Ramos (cell line): ENCODE measurements around the gene CLDN22.

Experiments used
- in situ Hi-C: fragments of 300-500 bp; cut with MboI; formaldehyde crosslinking; loops from one replicate; pipeline ENCODE4 v1.14.3; 2022; ENCODE audit warnings: low sequenced_read_pairs; ENCODE audit not compliant: unreplicated experiment

The CLDN22 gene

GRCh38 chr4:183320211-183321059 is at the start of gene CLDN22:
Gene CLDN22, minus strand, starts transcription at chr4:183320276. Its CDS starts 58 bp downstream, at chr4:183320218.
- in situ Hi-C loops = no loop called here

DNA sequence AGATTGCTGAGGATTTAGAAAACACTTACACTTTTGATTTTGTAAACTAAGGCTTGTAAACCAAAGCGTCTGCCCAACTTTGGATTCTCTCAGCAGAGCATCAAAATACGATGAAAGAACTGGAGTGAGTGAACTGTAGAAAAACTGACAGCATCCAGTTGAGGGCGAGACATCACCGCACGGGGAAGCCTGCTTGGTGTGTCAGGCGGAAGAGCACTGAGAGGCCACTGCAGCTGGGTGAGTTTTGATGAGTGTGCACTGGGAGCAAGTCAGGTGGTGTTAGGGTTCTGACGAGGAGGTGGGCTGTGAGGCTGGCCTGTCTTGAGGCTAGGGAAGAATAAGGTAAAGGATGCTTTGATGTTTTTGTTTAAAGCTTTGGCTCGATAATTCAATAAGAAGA is 49.0 kb upstream of the CLDN22 start:
- in situ Hi-C loops = no loop called here

DNA sequence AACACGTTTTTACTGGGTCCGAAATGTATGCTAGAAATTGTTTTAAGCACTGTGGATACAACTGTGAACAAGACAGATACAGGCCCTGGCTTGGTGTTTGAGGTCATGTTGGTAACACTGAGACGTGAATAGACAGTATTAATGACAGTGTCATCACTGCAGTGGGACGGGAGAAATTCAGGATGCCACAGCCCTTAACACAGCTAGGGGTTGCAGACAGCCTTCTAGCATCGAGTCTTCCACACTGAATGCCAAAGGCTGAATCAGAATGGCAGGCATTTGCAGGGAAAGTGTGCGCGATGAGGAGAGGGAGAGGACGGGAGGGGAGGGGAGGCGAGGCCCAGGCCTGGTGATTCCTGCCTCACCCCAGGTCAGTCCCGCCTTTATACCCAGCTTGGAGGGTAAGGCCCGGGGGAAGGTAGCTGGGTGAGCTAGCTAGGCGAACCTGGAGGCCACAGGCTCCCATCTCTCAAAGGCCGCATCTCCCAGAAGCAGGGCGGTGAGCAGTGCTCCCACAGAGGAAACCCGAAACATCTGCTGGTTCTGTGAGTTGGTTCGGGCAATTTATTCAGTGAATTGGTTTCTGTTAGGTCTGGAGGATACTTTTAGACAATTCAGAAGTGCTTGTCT is 46.2 kb upstream of the CLDN22 start:
- in situ Hi-C loops = no loop called here

GRCh38 chr4:183364025-183364424 is 43.9 kb upstream of the CLDN22 start:
- in situ Hi-C loops = no loop called here

DNA sequence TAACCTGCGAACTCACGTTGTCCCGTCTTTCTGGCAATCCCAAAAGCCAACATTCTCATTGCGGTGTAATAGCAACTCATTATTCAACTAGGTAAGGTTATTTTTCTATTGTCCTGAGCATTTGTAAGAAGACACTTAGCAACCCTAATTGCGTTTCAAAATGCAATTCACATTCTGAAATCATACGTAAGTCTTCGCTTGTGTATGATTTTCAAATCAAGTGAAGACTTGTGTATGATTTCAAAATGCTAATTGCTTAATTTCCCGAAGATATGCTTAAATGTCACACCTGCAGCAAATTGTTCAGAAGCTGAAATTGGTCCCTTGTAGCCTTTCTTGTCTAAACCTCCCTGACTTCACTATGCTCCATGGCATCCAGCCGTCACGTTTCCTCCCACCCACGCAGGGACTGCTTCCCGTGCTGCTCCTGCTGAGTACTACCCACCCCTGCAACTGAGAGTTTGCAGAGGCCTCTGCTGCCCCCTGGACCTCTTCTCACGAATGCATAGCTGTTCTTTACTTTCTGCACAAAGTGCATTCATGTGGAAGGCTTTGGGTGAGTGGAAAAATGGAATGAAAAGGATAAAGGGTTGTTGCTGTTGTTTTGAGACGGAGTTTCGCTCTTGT is 43.0 kb upstream of the CLDN22 start:
- in situ Hi-C loops = no loop called here

DNA sequence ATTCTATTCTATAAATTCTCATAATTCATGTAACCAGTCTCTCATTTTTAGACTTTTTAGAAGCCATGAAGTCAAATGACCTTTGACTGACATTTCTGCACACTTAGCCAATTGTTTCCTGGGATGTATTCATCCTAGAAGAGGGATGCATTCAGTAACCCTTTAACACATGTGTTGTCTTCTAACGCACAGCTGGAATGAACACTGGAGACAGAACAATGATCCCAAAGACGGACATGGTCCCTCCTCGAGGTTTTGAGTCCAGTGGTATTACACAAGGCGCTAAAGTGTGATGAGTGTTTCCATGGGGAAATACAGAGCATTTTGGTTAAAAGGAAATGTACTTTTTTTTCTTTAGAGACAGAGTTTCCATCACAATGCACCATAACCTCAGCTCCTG is 42.0 kb upstream of the CLDN22 start:
- in situ Hi-C loops = no loop called here

GRCh38 chr4:183360161-183360919 is 40.3 kb upstream of the CLDN22 start:
- in situ Hi-C loops = no loop called here

- in situ Hi-C loops = no loop called here
These were observed 38.2 kb upstream of the CLDN22 start for GRCh38 chr4:183358215-183358755.

DNA sequence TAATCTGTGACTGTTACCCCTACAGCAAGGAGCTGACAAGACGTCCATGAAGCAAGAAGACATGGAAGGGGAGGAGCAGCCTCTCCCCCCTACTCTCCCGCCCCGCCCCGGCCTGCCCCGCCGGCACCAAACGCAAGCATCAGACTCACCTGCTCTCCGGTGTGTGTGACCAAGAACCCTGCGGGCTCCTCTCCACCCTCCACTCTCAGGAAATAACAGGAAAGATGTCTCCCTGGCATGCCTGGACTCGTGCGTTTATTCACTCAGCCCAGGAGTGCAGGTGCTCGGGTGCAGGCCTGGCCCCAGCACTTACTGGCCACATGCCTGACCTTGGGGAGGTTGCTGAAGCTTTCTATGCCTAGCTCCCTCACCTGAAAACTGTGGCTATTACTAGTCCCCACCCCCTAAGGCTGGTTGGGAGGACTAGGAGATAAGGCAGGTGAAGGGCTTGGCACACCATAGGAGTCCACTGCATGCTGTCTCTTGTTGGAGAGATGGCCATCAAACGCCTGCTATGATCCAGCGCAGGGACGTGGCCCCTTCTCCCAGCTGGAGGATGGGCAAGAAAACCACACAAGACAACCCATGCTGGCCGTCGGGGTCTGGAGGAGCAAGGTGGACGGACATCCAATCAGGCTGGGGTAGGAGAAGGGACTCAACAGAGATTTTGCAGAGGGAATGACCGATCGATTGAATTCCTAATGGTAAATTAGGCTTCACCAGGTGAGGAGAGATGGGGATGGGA is 37.0 kb upstream of the CLDN22 start:
- in situ Hi-C loops = no loop called here

- in situ Hi-C loops = no loop called here
These were observed 36.2 kb upstream of the CLDN22 start for GRCh38 chr4:183356173-183356830.

DNA sequence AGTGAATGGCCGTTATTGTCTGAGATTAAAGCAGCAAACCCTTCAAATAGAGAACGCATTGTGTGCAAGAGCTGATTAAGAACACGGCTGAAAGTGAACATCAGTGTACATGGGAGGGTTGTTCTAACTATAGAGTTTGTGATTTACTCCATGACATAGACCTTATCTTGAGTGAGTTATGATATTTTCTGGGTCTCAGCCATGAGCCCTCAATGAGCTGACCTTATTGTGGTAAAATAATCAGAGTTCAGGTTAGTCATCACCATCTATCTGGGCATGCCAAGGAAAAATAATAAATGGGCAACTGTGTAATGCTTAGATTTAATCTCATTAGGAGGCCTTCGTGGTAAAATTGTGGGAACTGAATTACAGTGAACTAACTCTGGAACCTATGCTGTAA is 35.3 kb upstream of the CLDN22 start:
- in situ Hi-C loops = no loop called here

- in situ Hi-C loops = no loop called here
These were observed 34.1 kb upstream of the CLDN22 start for GRCh38 chr4:183354219-183354618.

DNA sequence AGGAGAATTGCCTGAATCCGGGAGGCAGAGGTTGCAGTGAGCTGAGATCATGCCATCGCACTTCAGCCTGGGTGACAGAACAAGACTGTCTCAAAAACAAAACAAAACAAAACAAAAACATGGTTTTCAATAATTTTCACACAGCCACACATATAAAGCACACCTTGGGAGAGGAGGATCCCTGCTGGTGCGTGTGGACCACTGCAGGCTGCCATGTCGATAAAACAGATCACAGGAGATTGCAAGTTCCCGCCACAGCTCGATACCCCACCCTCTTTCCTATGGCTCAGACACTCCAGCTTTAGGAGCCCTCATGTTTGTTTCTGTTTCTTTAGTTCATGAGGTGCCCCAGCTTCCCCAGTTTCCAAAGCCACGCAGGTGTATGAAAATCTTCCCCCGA is 33.5 kb upstream of the CLDN22 start:
- in situ Hi-C loops = no loop called here

DNA sequence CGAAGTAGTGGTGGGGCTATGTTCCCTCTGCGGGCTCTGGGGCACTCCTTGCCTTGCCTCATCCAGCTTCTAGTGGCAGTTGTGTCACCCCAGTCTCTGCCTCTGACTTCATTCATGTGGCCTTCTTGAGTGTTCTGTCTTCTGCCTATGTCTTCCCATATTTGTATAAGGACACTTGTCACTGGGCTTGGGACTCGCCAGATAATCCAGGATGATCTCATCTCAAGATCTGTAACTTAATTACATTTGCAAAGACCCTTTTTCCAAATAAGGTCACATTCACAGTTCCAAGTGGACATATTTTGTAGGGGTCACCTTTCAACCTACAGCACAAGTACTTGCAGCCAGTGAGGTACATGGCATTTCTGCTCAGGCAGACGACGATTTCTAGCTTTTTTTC is 32.5 kb upstream of the CLDN22 start:
- in situ Hi-C loops = no loop called here

GRCh38 chr4:183350317-183351071 is 30.4 kb upstream of the CLDN22 start:
- in situ Hi-C loops = no loop called here

- in situ Hi-C loops = no loop called here
These were observed 29.6 kb upstream of the CLDN22 start for GRCh38 chr4:183349673-183350072.

DNA sequence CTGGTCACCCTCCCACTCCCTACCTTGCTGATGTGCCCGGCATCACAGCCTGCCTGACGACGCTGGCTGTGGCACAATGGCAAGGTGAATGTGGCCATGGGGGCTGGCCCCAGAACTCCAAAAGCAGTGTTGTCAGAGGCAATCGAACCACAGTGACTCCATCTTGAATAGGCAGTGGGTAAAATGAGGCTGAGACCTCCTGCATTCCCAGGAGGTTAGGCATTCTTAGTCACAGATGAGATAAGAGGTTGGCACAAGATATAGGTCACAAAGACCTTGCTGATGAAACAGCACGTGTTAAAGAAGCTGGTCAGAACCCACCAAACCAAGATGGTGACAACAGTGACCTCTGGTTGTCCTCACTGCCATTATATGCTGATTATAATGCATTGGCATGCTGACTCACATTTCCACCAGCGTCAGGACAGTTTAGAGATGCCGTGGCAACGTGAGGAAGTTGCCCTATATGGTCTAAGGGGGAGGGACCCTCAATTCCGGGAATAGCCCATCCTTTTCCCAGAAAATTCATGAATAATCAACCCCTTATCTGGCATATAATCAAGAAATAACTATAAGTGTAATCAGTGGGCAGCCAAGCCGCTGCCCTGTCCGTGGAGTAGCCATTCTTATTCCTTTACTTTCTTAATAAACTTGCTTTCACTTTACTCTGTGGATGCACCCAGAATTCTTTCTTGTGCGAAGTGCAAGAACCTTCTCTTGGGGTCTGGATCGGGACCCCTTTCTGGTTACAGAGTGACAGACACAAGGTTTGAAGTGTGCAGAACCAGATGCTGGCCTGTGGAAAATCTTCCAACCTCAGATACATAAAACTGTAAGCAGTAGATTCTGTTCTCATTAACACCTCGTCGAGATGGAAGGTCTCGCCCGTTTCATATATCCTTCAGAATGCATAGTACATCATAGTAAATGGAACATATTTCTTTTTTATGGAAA is 28.9 kb upstream of the CLDN22 start:
- in situ Hi-C loops = no loop called here
